Measurements from ENCODE around the gene GATA1. TPM values are rescaled to one million over a fixed set of nuclear protein-coding genes. Genes with fewer than 3 reads are reported as not detected.

Gene GATA1
- total RNA-seq, 4 donors from 2014 or later: not detected

DNA sequence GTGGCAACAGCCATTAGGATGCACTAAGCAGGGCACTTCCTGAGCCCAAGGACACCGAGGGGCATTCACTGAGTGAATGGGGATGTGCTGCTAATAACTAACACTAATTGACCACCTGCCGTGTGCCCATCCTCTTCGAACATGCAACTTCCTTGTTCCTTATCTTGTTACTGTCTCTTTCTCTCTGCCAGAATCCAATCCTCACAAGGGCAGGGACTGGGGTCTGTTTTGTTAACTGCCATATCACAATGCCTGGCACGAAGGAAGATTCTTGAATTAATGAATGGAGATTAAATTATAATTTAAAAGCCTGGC is 41.2 kb downstream of the GATA1 start:
- no peaks in the 10 kb centered on the region for H3K9me3 ChIP-seq
- H3K4me3 ChIP-seq: no peak overlapping the region
- no peaks in the 10 kb centered on the region for H3K4me1 ChIP-seq
- no peaks in the 10 kb centered on the region for H3K27me3 ChIP-seq
- TF ChIP-seq, protein P1, sequence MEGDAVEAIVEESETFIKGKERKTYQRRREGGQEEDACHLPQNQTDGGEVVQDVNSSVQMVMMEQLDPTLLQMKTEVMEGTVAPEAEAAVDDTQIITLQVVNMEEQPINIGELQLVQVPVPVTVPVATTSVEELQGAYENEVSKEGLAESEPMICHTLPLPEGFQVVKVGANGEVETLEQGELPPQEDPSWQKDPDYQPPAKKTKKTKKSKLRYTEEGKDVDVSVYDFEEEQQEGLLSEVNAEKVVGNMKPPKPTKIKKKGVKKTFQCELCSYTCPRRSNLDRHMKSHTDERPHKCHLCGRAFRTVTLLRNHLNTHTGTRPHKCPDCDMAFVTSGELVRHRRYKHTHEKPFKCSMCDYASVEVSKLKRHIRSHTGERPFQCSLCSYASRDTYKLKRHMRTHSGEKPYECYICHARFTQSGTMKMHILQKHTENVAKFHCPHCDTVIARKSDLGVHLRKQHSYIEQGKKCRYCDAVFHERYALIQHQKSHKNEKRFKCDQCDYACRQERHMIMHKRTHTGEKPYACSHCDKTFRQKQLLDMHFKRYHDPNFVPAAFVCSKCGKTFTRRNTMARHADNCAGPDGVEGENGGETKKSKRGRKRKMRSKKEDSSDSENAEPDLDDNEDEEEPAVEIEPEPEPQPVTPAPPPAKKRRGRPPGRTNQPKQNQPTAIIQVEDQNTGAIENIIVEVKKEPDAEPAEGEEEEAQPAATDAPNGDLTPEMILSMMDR (IDR thresholded peaks at IDR 0.05): no peak
- no peak for TF ChIP-seq POLR2A (IDR thresholded peaks at IDR 0.05)
- DNase-seq: no peak
- peaks cover 0 to 10% (median 0%) of the 10 kb centered on the region in 3 donors for H3K36me3 ChIP-seq
- H3K27ac ChIP-seq: no peak overlapping the region

DNA sequence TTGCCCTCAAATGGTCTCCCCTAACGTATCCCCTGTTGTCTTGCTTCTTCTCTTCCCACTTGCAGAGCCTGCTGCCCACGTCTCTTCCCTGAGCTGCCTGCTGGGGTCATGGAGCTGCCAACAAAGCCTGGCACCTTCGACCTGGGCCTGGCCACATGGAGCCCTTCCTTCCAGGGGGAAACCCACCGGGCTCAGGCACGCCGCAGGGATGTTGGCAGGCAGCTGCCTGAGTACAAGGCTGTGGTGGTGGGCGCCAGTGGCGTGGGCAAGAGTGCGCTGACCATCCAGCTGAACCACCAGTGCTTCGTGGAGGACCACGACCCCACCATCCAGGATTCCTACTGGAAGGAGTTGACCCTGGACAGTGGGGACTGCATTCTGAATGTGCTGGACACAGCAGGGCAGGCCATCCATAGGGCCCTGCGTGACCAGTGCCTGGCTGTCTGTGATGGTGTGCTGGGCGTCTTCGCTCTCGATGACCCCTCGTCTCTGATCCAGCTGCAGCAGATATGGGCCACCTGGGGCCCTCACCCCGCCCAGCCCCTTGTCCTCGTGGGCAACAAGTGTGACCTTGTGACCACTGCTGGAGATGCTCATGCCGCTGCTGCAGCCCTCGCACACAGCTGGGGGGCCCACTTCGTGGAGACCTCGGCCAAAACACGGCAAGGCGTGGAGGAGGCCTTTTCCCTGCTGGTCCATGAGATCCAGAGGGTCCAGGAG is 42.8 kb downstream of the GATA1 start:
- no peaks in the 10 kb centered on the region for H3K27me3 ChIP-seq
- DNase-seq: no peak
- H3K9me3 ChIP-seq: no peaks in the 10 kb centered on the region
- no peak overlapping the region for H3K27ac ChIP-seq
- TF ChIP-seq, protein P1 (IDR thresholded peaks at IDR 0.05): no peak
- no peak for TF ChIP-seq POLR2A (IDR thresholded peaks at IDR 0.05)
- no peak overlapping the region for H3K4me3 ChIP-seq
- H3K36me3 ChIP-seq: peaks cover 0 to 4% (median 0%) of the 10 kb centered on the region in 3 donors
- H3K4me1 ChIP-seq: no peaks in the 10 kb centered on the region

GRCh38 chrX:48831136-48831908 is 44.9 kb downstream of the GATA1 start:
- H3K27ac ChIP-seq: no peak overlapping the region
- no peak for DNase-seq
- no peak for TF ChIP-seq POLR2A (IDR thresholded peaks at IDR 0.05)
- TF ChIP-seq, protein P1 (IDR thresholded peaks at IDR 0.05): no peak
- no peaks in the 10 kb centered on the region for H3K36me3 ChIP-seq
- H3K27me3 ChIP-seq: no peaks in the 10 kb centered on the region
- no peaks in the 10 kb centered on the region for H3K4me1 ChIP-seq
- no peak overlapping the region for H3K4me3 ChIP-seq
- no peaks in the 10 kb centered on the region for H3K9me3 ChIP-seq

DNA sequence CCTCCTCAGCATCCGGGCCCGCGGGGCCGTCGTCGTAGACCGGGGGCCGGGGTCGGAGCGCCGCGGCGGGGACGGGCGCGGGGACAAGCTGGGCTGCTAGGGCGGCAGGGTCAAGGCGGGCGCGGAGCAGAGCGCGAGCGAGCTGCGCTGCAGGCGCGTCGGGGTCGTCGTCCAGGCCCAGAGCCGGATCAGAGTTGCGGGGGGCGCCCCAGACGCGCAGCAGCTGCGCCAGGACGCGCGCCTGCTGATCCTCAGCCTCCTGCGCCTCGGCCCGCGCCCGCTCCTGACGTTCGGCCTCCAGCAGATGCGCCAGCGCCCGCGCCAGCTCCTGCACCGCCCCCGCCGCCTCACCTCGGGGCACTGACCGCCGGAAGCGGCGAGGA is 45.5 kb downstream of the GATA1 start:
- Histone ChIP-seq H3K27ac (no peak overlapping the region), H3K4me3 (no peak overlapping the region), H3K27me3 (no peaks in the 10 kb centered on the region), H3K9me3 (no peaks in the 10 kb centered on the region), H3K4me1 (no peaks in the 10 kb centered on the region), H3K36me3 (no peaks in the 10 kb centered on the region)
- DNase-seq: no peak
- TF ChIP-seq POLR2A (IDR thresholded peaks at IDR 0.05): no peak
- TF ChIP-seq, protein P1 (IDR thresholded peaks at IDR 0.05): no peak

- no peaks in the 10 kb centered on the region for H3K9me3 ChIP-seq
- H3K27ac ChIP-seq: no peak overlapping the region
- DNase-seq: no peak
- no peaks in the 10 kb centered on the region for H3K27me3 ChIP-seq
- no peak overlapping the region for H3K4me3 ChIP-seq
- no peaks in the 10 kb centered on the region for H3K36me3 ChIP-seq
- no peaks in the 10 kb centered on the region for H3K4me1 ChIP-seq
- TF ChIP-seq, protein P1 (IDR thresholded peaks at IDR 0.05): no peak
- TF ChIP-seq POLR2A (IDR thresholded peaks at IDR 0.05): no peak
Observed at GRCh38 chrX:48833542-48834138, 47.2 kb downstream of the GATA1 start.
